GM23248 (cell line): Measurements from ENCODE around the gene ADPGK.

ENCODE experiments used
- EZH2 ChIP-seq: fragments of 200-600 bp; sonication (generic); IDR thresholded peaks from 2 replicates; pipeline ENCODE4 v1.6.1; 2018; ENCODE audit warnings: antibody characterized with exemption, mild to moderate bottlenecking; ENCODE audit not compliant: insufficient read depth, poor library complexity, severe bottlenecking
- EZH2phosphoT487 ChIP-seq: fragments of 200-600 bp; sonication (generic); IDR thresholded peaks from 2 replicates; pipeline ENCODE4 v1.6.1; 2018; ENCODE audit warnings: antibody characterized with exemption, moderate library complexity, mild to moderate bottlenecking, low read depth; ENCODE audit not compliant: insufficient read depth

- no peak for TF ChIP-seq EZH2
- TF ChIP-seq EZH2phosphoT487, result no peak
Measured at GRCh38 chr15:72809329-72809728, 25.8 kb upstream of the ADPGK start.
